ENCODE measurements around the gene PUM2. TPM values are rescaled to one million over a fixed set of nuclear protein-coding genes. Genes with fewer than 3 reads are reported as not detected.

The PUM2 gene
- total RNA-seq, 4 donors from 2014 or later, result 29.3 to 81.4 (median 48.2) TPM

GRCh38 chr2:20225294-20226151 lies 125.1 kb downstream of the PUM2 start:
- intact Hi-C loops (cut with DNase I), result no loop called here
- H3K4me1 ChIP-seq, result peaks cover 10 to 58% (median 14%) of the 10 kb centered on the region in 3 donors

GRCh38 chr2:20224716-20225293 lies 125.8 kb downstream of the PUM2 start, which contains the start of gene SDC1:
SDC1 (minus strand) TSS chr2:20225130; CDS start chr2:20224867, 263 bp downstream.
- no peaks in the 10 kb centered on the region for H3K36me3 ChIP-seq
- intact Hi-C loops (cut with DNase I), result no loop called here
- TF ChIP-seq CTCF (IDR thresholded peaks at IDR 0.05), result no peak
- peak in 3 of 4 donors; percentile 11 to 52 (median 47) for TF ChIP-seq POLR2A (IDR thresholded peaks at IDR 0.05)
- peak within 1 kb of the TSS; percentile 59 to 86 (median 72) for H3K4me3 ChIP-seq
- peaks cover 0 to 50% (median 0%) of the 10 kb centered on the region in 4 donors for H3K27me3 ChIP-seq
- peaks cover 16 to 63% (median 16%) of the 10 kb centered on the region in 3 donors for H3K4me1 ChIP-seq
- WGBS, 2 donors, result 0 to 2% methylated on average over 17 to 27 of the region's 65 CpGs
- no peak for DNase-seq
- H3K27ac ChIP-seq, result peak within 1 kb of the TSS; percentile 91 to 97 (median 94)
- H3K9me3 ChIP-seq, result no peaks in the 10 kb centered on the region

More at GRCh38 chr2:20225294-20226151, 125.1 kb downstream of the PUM2 start:
- Histone ChIP-seq H3K27ac (peak overlapping the region; percentile 91 to 97 (median 94)), H3K27me3 (peaks cover 0 to 53% (median 0%) of the 10 kb centered on the region in 4 donors), H3K9me3 (no peaks in the 10 kb centered on the region), H3K36me3 (no peaks in the 10 kb centered on the region), H3K4me3 (peak overlapping the region; percentile 59 to 86 (median 72))
- 13 to 15% methylated on average over 14 to 26 of the region's 66 CpGs for WGBS, 2 donors
- TF ChIP-seq CTCF (IDR thresholded peaks at IDR 0.05) (peak in 5 of 6 experiments; percentile 54 to 68 (median 66)), POLR2A (IDR thresholded peaks at IDR 0.05) (no peak)
- DNase-seq, result peak; percentile 9

GRCh38 chr2:20224164-20224715 lies 126.4 kb downstream of the PUM2 start:
- peaks cover 0 to 50% (median 0%) of the 10 kb centered on the region in 4 donors for H3K27me3 ChIP-seq
- peak overlapping the region; percentile 59 to 86 (median 72) for H3K4me3 ChIP-seq
- intact Hi-C loops (cut with DNase I), result no loop called here
- peaks cover 21 to 69% (median 22%) of the 10 kb centered on the region in 3 donors for H3K4me1 ChIP-seq
- DNase-seq, result no peak
- TF ChIP-seq POLR2A (IDR thresholded peaks at IDR 0.05) (peak in 1 of 4 donors; percentile 39), CTCF (IDR thresholded peaks at IDR 0.05) (no peak)
- H3K9me3 ChIP-seq, result no peaks in the 10 kb centered on the region
- H3K27ac ChIP-seq, result peak overlapping the region; percentile 91 to 97 (median 94)
- 0% methylated on average over 6 of the region's 70 CpGs; no CpG with 5 or more reads in 1 of the 2 donors for WGBS, 2 donors
- no peaks in the 10 kb centered on the region for H3K36me3 ChIP-seq

GRCh38 chr2:20223407-20224163 lies 127.1 kb downstream of the PUM2 start:
- TF ChIP-seq POLR2A (IDR thresholded peaks at IDR 0.05) (no peak), CTCF (IDR thresholded peaks at IDR 0.05) (peak in 1 of 6 experiments; percentile 7)
- Histone ChIP-seq H3K27me3 (peaks cover 0 to 50% (median 0%) of the 10 kb centered on the region in 4 donors), H3K4me3 (peak overlapping the region; percentile 59 to 86 (median 72)), H3K27ac (peak overlapping the region; percentile 91 to 97 (median 94)), H3K4me1 (peaks cover 21 to 76% (median 25%) of the 10 kb centered on the region in 3 donors), H3K9me3 (no peaks in the 10 kb centered on the region), H3K36me3 (no peaks in the 10 kb centered on the region)
- intact Hi-C loops (cut with DNase I), result no loop called here
- no peak for DNase-seq
- 0% methylated on average over 2 of the region's 66 CpGs; no CpG with 5 or more reads in 1 of the 2 donors for WGBS, 2 donors

Data from esophagus squamous epithelium (tissue), 5 donors.